Measurements from ENCODE around the gene CSPG4. TPM values are rescaled to one million over a fixed set of nuclear protein-coding genes. Genes with fewer than 3 reads are reported as not detected.
A peak's percentile ranks its signal among the peaks of the same experiment; 100 is the strongest.

CSPG4 gene
- total and polyA plus RNA-seq, 3 donors from 2014 or later: 4.4 to 6.5 (median 5.2) TPM

- intact Hi-C loops (cut with DNase I; ENCODE audit: low total_unique reads): no loop called here
- TF ChIP-seq POLR2A (IDR thresholded peaks at IDR 0.05): no peak
- TF ChIP-seq CTCF (IDR thresholded peaks at IDR 0.05): no peak
- Histone ChIP-seq H3K9me3 (no peaks in the 10 kb centered on the region), H3K27me3 (no peaks in the 10 kb centered on the region), H3K4me3 (no peak overlapping the region), H3K36me3 (ENCODE audit: low read depth, missing control alignments) (no peaks in the 10 kb centered on the region), H3K27ac (no peak overlapping the region), H3K4me1 (peaks cover 40% of the 10 kb centered on the region)
- DNase-seq: no peak
- 60 to 71% methylated on average over 2 of the region's 2 CpGs for WGBS, 2 donors
These were observed 60.7 kb downstream of the CSPG4 start for GRCh38 chr15:75651810-75652543.

- Histone ChIP-seq H3K4me1 (peaks cover 46% of the 10 kb centered on the region), H3K36me3 (ENCODE audit: low read depth, missing control alignments) (no peaks in the 10 kb centered on the region), H3K27ac (no peak overlapping the region), H3K9me3 (no peaks in the 10 kb centered on the region), H3K27me3 (no peaks in the 10 kb centered on the region), H3K4me3 (no peak overlapping the region)
- WGBS, 2 donors: 41% methylated on average over 6 to 9 of the region's 9 CpGs
- intact Hi-C loops (cut with DNase I; ENCODE audit: low total_unique reads): no loop called here
- no peak for TF ChIP-seq CTCF (IDR thresholded peaks at IDR 0.05)
- TF ChIP-seq POLR2A (IDR thresholded peaks at IDR 0.05): no peak
- DNase-seq: peak; percentile 51
These were observed 61.5 kb downstream of the CSPG4 start for GRCh38 chr15:75650908-75651809.

- intact Hi-C loops (cut with DNase I; ENCODE audit: low total_unique reads): loop anchor here (10.0 kb wide), 1 partner anchor 195 kb away; the partner anchor contains the start of gene SIN3A
- H3K4me1 ChIP-seq: peaks cover 46% of the 10 kb centered on the region
These were observed 62.8 kb downstream of the CSPG4 start for GRCh38 chr15:75649848-75650247.

GRCh38 chr15:75649045-75649761 lies 63.4 kb downstream of the CSPG4 start:
- Histone ChIP-seq H3K9me3 (no peaks in the 10 kb centered on the region), H3K4me3 (peak overlapping the region; percentile 74 to 82), H3K36me3 (ENCODE audit: low read depth, missing control alignments) (no peaks in the 10 kb centered on the region), H3K27ac (peak overlapping the region; percentile 71 to 93), H3K4me1 (peaks cover 39% of the 10 kb centered on the region), H3K27me3 (no peaks in the 10 kb centered on the region)
- TF ChIP-seq POLR2A (IDR thresholded peaks at IDR 0.05) (no peak), CTCF (IDR thresholded peaks at IDR 0.05) (no peak)
- DNase-seq: no peak
- intact Hi-C loops (cut with DNase I; ENCODE audit: low total_unique reads): loop anchor here (10.0 kb wide), 1 partner anchor 194 kb away; the partner anchor contains the start of gene SIN3A
- 79 to 96% methylated on average over 12 to 19 of the region's 19 CpGs for WGBS, 2 donors

More at GRCh38 chr15:75649848-75650247, 62.8 kb downstream of the CSPG4 start:
- Histone ChIP-seq H3K27me3 (no peaks in the 10 kb centered on the region), H3K9me3 (no peaks in the 10 kb centered on the region), H3K4me3 (no peak overlapping the region), H3K36me3 (ENCODE audit: low read depth, missing control alignments) (no peaks in the 10 kb centered on the region), H3K27ac (no peak overlapping the region)
- TF ChIP-seq CTCF (IDR thresholded peaks at IDR 0.05) (no peak), POLR2A (IDR thresholded peaks at IDR 0.05) (no peak)
- WGBS, 2 donors: 92 to 94% methylated on average over 18 of the region's 18 CpGs
- no peak for DNase-seq
